SK-N-SH treated with all-trans-retinoic acid at 6 μM for 48 hours (cell line): ENCODE measurements around the gene KCNAB3.

ENCODE experiments used
- ATAC-seq: fragments of 200-7000 bp; cut with Tn5 transposase; 3 replicates; pipeline ENCODE4 v1.9.1; 2020; ENCODE audit warnings: mild to moderate bottlenecking, moderate library complexity
- ARNTL ChIP-seq: fragments of 450-650 bp; formaldehyde crosslinking; IDR thresholded peaks from 2 replicates; pipeline ENCODE4 v1.5.0; 2020; ENCODE audit warnings: low read depth, mild to moderate bottlenecking, moderate library complexity, borderline replicate concordance
- BACH2 ChIP-seq: fragments of 250-450 bp; sonication (Bioruptor Pico); IDR thresholded peaks from 2 replicates; pipeline ENCODE4 v1.9.0; 2021; ENCODE audit warnings: mild to moderate bottlenecking, borderline replicate concordance
- CSDC2 ChIP-seq: fragments of 250-450 bp; sonication (Bioruptor Pico); IDR thresholded peaks from 2 replicates; pipeline ENCODE4 v1.5.0; 2020; ENCODE audit warnings: mild to moderate bottlenecking, moderate library complexity
- GLIS3 ChIP-seq: fragments of 250-450 bp; sonication (Bioruptor Pico); IDR thresholded peaks from 2 replicates; pipeline ENCODE4 v1.5.0; 2020; ENCODE audit warnings: mild to moderate bottlenecking, moderate library complexity
- ISL1 ChIP-seq: fragments of 250-450 bp; sonication (Bioruptor Pico); IDR thresholded peaks from 2 replicates; pipeline ENCODE4 v2.1.2; 2022; ENCODE audit warnings: mild to moderate bottlenecking, moderate library complexity
- OSR1 ChIP-seq: fragments of 250-450 bp; sonication (Bioruptor Pico); IDR thresholded peaks from 2 replicates; pipeline ENCODE4 v1.8.0; 2022; ENCODE audit warnings: moderate library complexity, mild to moderate bottlenecking, inconsistent platforms
- PPARA ChIP-seq: fragments of 250-450 bp; sonication (Bioruptor Pico); IDR thresholded peaks from 2 replicates; pipeline ENCODE4 v1.5.0; 2020; ENCODE audit warnings: mild to moderate bottlenecking, borderline replicate concordance
- RARB ChIP-seq: fragments of 250-450 bp; sonication (Bioruptor Pico); IDR thresholded peaks from 2 replicates; pipeline ENCODE4 v1.8.0; 2021; ENCODE audit warnings: mild to moderate bottlenecking, moderate library complexity
- TCF4 ChIP-seq: fragments of 250-450 bp; sonication (Bioruptor Pico); IDR thresholded peaks from 2 replicates; pipeline ENCODE4 v1.8.0; 2021; ENCODE audit warnings: mild to moderate bottlenecking, moderate library complexity, borderline replicate concordance
- TOX ChIP-seq: fragments of 250-450 bp; sonication (Bioruptor Pico); IDR thresholded peaks from 2 replicates; pipeline ENCODE4 v1.8.0; 2021; ENCODE audit warnings: mild to moderate bottlenecking, moderate library complexity, borderline replicate concordance
- ZFP30 ChIP-seq: fragments of 450-650 bp; formaldehyde crosslinking; IDR thresholded peaks from 2 replicates; pipeline ENCODE4 v1.5.0; 2022; ENCODE audit warnings: mild to moderate bottlenecking, moderate library complexity
- ZNF565 ChIP-seq: fragments of 450-650 bp; formaldehyde crosslinking; conservative IDR thresholded peaks from 2 replicates; pipeline ENCODE4 v1.5.0; 2020; ENCODE audit warnings: low read depth, mild to moderate bottlenecking, moderate library complexity
- ZNF70 ChIP-seq: fragments of 450-650 bp; formaldehyde crosslinking; IDR thresholded peaks from 2 replicates; pipeline ENCODE4 v1.5.0; 2020; ENCODE audit warnings: mild to moderate bottlenecking, moderate library complexity
- ZNF8 ChIP-seq: fragments of 450-650 bp; formaldehyde crosslinking; IDR thresholded peaks from 2 replicates; pipeline ENCODE4 v1.5.0; 2020; ENCODE audit warnings: mild to moderate bottlenecking, moderate library complexity
- TF ChIP-seq, protein P1 (sequence below): fragments of 250-450 bp; sonication (Bioruptor Pico); IDR thresholded peaks from 2 replicates; pipeline ENCODE4 v1.5.1; 2020; ENCODE audit warnings: low read depth, mild to moderate bottlenecking, moderate library complexity
- TF ChIP-seq, protein P2 (sequence below): fragments of 250-450 bp; sonication (Bioruptor Pico); IDR thresholded peaks from 2 replicates; pipeline ENCODE4 v1.8.0; 2021; ENCODE audit warnings: low read depth, mild to moderate bottlenecking, moderate library complexity, borderline replicate concordance
- TF ChIP-seq, protein P3 (sequence below): fragments of 250-450 bp; sonication (Bioruptor Pico); IDR thresholded peaks from 2 replicates; pipeline ENCODE4 v1.5.0; 2020; ENCODE audit warnings: mild to moderate bottlenecking, moderate library complexity
- TF ChIP-seq, protein P4 (sequence below): fragments of 250-450 bp; sonication (Bioruptor Pico); IDR thresholded peaks from 2 replicates; pipeline ENCODE4 v1.8.0; 2020; ENCODE audit warnings: mild to moderate bottlenecking, moderate library complexity, borderline replicate concordance

Gene KCNAB3

DNA sequence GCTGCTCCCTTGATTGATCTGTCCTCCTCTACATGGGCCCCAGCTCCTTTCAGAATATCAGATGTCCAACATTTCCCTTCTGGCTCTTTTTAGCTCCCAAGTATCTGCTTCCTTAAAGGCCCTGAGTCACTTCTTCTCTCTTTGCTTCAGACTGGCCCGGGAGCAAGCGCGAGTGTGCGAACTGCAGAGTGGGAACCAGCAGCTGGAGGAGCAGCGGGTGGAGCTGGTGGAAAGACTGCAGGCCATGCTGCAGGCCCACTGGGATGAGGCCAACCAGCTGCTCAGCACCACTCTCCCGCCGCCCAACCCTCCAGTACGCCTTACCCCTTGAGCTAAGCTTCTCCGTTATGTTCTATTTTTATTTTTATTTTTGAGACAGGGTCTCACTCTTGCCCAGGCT is 14.7 kb upstream of the KCNAB3 start:
- TF ChIP-seq ARNTL (CRISPR knock-in tag): no peak
- no peak for TF ChIP-seq CSDC2 (CRISPR knock-in tag)
- no peak for ATAC-seq

DNA sequence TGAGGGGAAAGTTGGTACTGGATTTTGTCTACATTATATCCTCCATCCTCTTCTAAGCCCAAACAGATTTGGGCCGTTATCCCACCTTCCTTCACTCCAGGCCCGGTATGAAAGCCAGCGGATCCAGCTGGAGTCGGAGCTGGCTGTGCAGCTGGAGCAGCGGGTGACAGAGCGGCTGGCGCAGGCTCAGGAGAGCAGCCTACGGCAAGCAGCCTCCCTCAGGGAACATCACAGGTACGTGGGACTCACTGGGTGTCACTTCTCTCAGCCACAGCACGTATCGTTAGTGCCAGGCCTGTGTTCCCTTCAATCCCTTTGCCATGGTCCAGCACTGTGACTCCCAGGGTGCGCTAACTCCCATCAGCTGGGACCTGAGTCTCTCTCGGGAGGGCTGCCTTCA is 13.6 kb upstream of the KCNAB3 start:
- ATAC-seq: no peak
- TF ChIP-seq OSR1 (CRISPR knock-in tag): no peak
- TF ChIP-seq, protein P1, sequence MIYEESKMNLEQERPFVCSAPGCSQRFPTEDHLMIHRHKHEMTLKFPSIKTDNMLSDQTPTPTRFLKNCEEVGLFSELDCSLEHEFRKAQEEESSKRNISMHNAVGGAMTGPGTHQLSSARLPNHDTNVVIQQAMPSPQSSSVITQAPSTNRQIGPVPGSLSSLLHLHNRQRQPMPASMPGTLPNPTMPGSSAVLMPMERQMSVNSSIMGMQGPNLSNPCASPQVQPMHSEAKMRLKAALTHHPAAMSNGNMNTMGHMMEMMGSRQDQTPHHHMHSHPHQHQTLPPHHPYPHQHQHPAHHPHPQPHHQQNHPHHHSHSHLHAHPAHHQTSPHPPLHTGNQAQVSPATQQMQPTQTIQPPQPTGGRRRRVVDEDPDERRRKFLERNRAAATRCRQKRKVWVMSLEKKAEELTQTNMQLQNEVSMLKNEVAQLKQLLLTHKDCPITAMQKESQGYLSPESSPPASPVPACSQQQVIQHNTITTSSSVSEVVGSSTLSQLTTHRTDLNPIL (CRISPR knock-in tag): no peak
- TF ChIP-seq, protein P2, sequence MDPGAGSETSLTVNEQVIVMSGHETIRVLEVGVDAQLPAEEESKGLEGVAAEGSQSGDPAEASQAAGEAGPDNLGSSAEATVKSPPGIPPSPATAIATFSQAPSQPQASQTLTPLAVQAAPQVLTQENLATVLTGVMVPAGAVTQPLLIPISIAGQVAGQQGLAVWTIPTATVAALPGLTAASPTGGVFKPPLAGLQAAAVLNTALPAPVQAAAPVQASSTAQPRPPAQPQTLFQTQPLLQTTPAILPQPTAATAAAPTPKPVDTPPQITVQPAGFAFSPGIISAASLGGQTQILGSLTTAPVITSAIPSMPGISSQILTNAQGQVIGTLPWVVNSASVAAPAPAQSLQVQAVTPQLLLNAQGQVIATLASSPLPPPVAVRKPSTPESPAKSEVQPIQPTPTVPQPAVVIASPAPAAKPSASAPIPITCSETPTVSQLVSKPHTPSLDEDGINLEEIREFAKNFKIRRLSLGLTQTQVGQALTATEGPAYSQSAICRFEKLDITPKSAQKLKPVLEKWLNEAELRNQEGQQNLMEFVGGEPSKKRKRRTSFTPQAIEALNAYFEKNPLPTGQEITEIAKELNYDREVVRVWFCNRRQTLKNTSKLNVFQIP (CRISPR knock-in tag): no peak
- TF ChIP-seq ARNTL (CRISPR knock-in tag): no peak
- TF ChIP-seq TCF4 (CRISPR knock-in tag): no peak
- no peak for TF ChIP-seq ZFP30 (CRISPR knock-in tag)
- TF ChIP-seq ZNF8 (CRISPR knock-in tag): no peak
- no peak for TF ChIP-seq ISL1 (CRISPR knock-in tag)
- TF ChIP-seq PPARA: no peak
- no peak for TF ChIP-seq TOX (CRISPR knock-in tag)
- TF ChIP-seq, protein P3, sequence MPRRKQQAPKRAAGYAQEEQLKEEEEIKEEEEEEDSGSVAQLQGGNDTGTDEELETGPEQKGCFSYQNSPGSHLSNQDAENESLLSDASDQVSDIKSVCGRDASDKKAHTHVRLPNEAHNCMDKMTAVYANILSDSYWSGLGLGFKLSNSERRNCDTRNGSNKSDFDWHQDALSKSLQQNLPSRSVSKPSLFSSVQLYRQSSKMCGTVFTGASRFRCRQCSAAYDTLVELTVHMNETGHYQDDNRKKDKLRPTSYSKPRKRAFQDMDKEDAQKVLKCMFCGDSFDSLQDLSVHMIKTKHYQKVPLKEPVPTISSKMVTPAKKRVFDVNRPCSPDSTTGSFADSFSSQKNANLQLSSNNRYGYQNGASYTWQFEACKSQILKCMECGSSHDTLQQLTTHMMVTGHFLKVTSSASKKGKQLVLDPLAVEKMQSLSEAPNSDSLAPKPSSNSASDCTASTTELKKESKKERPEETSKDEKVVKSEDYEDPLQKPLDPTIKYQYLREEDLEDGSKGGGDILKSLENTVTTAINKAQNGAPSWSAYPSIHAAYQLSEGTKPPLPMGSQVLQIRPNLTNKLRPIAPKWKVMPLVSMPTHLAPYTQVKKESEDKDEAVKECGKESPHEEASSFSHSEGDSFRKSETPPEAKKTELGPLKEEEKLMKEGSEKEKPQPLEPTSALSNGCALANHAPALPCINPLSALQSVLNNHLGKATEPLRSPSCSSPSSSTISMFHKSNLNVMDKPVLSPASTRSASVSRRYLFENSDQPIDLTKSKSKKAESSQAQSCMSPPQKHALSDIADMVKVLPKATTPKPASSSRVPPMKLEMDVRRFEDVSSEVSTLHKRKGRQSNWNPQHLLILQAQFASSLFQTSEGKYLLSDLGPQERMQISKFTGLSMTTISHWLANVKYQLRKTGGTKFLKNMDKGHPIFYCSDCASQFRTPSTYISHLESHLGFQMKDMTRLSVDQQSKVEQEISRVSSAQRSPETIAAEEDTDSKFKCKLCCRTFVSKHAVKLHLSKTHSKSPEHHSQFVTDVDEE: no peak
- no peak for TF ChIP-seq RARB (CRISPR knock-in tag)
- TF ChIP-seq BACH2: no peak
- no peak for TF ChIP-seq ZNF565 (CRISPR knock-in tag)

DNA sequence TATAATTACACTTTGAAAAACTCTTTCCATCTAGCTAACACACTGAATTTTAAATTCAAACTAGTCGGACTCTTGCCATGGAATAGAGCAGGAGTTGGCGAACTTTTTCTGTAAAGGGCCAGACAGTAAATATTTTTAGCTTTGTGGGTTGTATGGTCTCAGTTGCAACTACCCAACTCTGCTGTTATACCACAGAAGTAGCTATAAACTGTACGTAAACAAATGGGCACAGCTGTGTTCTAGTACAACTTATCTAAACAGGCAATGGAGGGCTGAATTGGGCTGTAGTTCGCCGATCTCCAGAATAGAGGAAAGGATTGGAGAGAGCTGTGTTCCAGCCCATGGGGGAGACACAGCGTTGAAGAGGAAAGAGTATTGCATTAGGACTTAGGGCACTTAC is 11.1 kb upstream of the KCNAB3 start:
- TF ChIP-seq RARB (CRISPR knock-in tag): no peak
- TF ChIP-seq ARNTL (CRISPR knock-in tag): no peak
- no peak for TF ChIP-seq GLIS3 (CRISPR knock-in tag)
- TF ChIP-seq, protein P3: no peak
- TF ChIP-seq CSDC2 (CRISPR knock-in tag): no peak
- no peak for TF ChIP-seq BACH2
- TF ChIP-seq, protein P4, sequence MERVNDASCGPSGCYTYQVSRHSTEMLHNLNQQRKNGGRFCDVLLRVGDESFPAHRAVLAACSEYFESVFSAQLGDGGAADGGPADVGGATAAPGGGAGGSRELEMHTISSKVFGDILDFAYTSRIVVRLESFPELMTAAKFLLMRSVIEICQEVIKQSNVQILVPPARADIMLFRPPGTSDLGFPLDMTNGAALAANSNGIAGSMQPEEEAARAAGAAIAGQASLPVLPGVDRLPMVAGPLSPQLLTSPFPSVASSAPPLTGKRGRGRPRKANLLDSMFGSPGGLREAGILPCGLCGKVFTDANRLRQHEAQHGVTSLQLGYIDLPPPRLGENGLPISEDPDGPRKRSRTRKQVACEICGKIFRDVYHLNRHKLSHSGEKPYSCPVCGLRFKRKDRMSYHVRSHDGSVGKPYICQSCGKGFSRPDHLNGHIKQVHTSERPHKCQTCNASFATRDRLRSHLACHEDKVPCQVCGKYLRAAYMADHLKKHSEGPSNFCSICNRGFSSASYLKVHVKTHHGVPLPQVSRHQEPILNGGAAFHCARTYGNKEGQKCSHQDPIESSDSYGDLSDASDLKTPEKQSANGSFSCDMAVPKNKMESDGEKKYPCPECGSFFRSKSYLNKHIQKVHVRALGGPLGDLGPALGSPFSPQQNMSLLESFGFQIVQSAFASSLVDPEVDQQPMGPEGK (CRISPR knock-in tag): no peak
- no peak for TF ChIP-seq ZNF70 (CRISPR knock-in tag)
- TF ChIP-seq, all 23 proteins: peak for 0

DNA sequence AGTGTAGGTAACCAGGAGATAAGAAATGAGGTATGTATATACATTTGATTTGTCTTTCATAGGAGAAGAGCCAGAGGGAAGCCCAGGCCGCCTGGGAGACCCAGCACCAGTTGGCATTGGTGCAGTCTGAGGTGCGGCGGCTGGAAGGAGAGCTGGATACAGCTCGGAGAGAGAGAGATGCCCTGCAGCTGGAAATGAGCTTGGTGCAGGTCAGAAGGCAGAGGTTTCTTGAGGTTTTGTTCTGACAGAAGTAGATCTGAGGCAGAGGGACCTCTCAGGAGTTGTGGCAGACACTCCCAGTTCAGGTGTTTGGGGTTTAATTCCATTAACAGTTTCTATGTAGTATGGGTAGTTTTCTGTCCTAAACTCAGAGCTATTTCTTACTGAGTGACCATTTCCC is 10.4 kb upstream of the KCNAB3 start:
- no peak for TF ChIP-seq OSR1 (CRISPR knock-in tag)
- no peak for ATAC-seq

More for the DNA sequence above, 11.1 kb upstream of the KCNAB3 start:
- ATAC-seq: no peak
